Measurements from ENCODE around the gene SLC25A24.
"Not testable (repeated sequence)": the region's sequence is repeated elsewhere in the genome, so short reads cannot be mapped to it uniquely, and the experiment has no call there.

SLC25A24 gene

DNA sequence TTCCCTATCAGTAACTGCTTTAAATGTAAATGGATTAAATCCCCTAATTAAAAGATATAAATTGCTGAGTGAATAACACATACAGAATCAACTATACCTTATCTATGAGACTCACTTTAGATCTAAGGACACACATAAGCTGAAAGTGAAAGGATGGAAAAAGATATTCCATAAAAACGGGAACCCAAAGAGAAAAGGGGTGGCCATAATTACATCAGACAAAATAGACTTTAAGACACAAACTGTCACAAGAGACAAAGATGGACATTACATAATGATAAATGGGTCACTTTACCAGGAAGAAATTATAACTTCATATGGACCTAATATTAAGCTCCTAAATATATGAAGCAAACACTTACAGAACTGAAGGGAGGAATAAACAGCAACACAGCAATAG, 59.2 kb downstream of the SLC25A24 start:
- peaks cover 65% of the 10 kb centered on the region for H3K36me3 ChIP-seq (ENCODE audit: insufficient read depth, insufficient read length, low read length)
- no peak overlapping the region for H3K9ac ChIP-seq (ENCODE audit: insufficient read length, low read depth)
- no peak overlapping the region for H3K4me3 ChIP-seq (ENCODE audit: insufficient read length, low read depth)

DNA sequence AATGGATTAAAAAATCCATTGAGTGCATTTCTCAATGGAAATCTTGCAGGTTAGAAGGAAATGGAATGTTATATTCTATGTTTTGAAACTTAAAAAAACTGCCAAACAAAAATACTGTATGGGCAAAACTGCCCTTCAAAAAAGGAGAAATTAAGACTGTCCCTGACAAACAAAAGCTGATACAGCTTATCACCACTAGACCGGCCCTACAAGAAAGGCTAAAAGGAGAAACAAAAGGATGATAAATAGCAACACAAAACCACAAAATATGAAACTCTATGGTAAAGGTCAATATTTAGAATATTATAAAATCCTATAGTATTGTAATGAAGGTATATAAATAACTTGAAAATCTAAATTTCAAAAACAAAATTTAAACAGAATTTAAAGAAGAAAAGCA, 60.0 kb downstream of the SLC25A24 start:
- Histone ChIP-seq H3K9me3 (ENCODE audit: insufficient read depth, low read length) (no peaks in the 10 kb centered on the region), H3K36me3 (ENCODE audit: insufficient read depth, insufficient read length, low read length) (peaks cover 72% of the 10 kb centered on the region), H3K4me1 (ENCODE audit: insufficient read depth, insufficient read length) (no peaks in the 10 kb centered on the region), H3K9ac (ENCODE audit: insufficient read length, low read depth) (no peak overlapping the region), H3K4me3 (ENCODE audit: insufficient read length, low read depth) (no peak overlapping the region), H3K27me3 (ENCODE audit: insufficient read depth, insufficient read length) (no peaks in the 10 kb centered on the region)
- DNase-seq (ENCODE audit: low read depth, low spot score), result no peak
- TF ChIP-seq ZNF274 (IDR thresholded peaks at IDR 0.05; ENCODE audit: low read depth, low read length), result no peak
- TF ChIP-seq SUZ12 (IDR thresholded peaks at IDR 0.05; ENCODE audit: extremely low read depth, insufficient read depth, insufficient read length), result no peak

More for the DNA sequence above, 59.2 kb downstream of the SLC25A24 start:
- no peak for DNase-seq (ENCODE audit: low read depth, low spot score)
- no peaks in the 10 kb centered on the region for H3K9me3 ChIP-seq (ENCODE audit: insufficient read depth, low read length)
- no peaks in the 10 kb centered on the region for H3K4me1 ChIP-seq (ENCODE audit: insufficient read depth, insufficient read length)
- H3K27me3 ChIP-seq (ENCODE audit: insufficient read depth, insufficient read length), result no peaks in the 10 kb centered on the region
- TF ChIP-seq YY1 (IDR thresholded peaks at IDR 0.05; ENCODE audit: insufficient read depth, insufficient read length) (no peak), SUZ12 (IDR thresholded peaks at IDR 0.05; ENCODE audit: extremely low read depth, insufficient read depth, insufficient read length) (no peak)

GRCh38 chr1:108139555-108139954, 60.6 kb downstream of the SLC25A24 start:
- DNase-seq (ENCODE audit: low read depth, low spot score); H3K27me3 ChIP-seq (ENCODE audit: insufficient read depth, insufficient read length); H3K9ac ChIP-seq (ENCODE audit: insufficient read length, low read depth); H3K4me1 ChIP-seq (ENCODE audit: insufficient read depth, insufficient read length); H3K9me3 ChIP-seq (ENCODE audit: insufficient read depth, low read length); H3K4me3 ChIP-seq (ENCODE audit: insufficient read length, low read depth): not testable (repeated sequence)
- H3K36me3 ChIP-seq (ENCODE audit: insufficient read depth, insufficient read length, low read length), result peaks cover 78% of the 10 kb centered on the region

DNA sequence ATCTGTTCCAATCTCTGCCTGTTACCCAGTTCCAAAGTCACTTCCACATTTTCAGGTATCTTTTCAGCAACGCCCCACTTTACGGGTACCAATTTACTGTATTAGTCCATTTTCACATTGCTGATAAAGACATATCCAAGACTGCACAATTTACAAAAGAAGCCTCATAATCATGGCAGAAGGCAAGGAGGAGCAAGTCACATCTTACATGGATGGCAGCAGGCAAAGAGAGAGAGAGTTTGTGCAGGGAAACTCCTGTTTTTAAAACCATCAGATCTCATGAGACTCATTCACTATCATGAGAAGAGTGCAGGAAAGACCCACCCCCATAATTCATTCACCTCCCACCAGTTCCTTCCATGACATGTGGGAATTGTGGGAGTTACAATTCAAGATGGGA, 67.0 kb downstream of the SLC25A24 start:
- not testable (repeated sequence) for H3K9ac ChIP-seq (ENCODE audit: insufficient read length, low read depth); H3K4me1 ChIP-seq (ENCODE audit: insufficient read depth, insufficient read length); DNase-seq (ENCODE audit: low read depth, low spot score); H3K27me3 ChIP-seq (ENCODE audit: insufficient read depth, insufficient read length); H3K4me3 ChIP-seq (ENCODE audit: insufficient read length, low read depth)
- Histone ChIP-seq H3K9me3 (ENCODE audit: insufficient read depth, low read length) (peaks cover 26% of the 10 kb centered on the region), H3K36me3 (ENCODE audit: insufficient read depth, insufficient read length, low read length) (peaks cover 51% of the 10 kb centered on the region)

GRCh38 chr1:108132367-108132766, 67.8 kb downstream of the SLC25A24 start:
- peaks cover 26% of the 10 kb centered on the region for H3K9me3 ChIP-seq (ENCODE audit: insufficient read depth, low read length)
- DNase-seq (ENCODE audit: low read depth, low spot score); H3K9ac ChIP-seq (ENCODE audit: insufficient read length, low read depth); H3K4me1 ChIP-seq (ENCODE audit: insufficient read depth, insufficient read length); H3K4me3 ChIP-seq (ENCODE audit: insufficient read length, low read depth); H3K27me3 ChIP-seq (ENCODE audit: insufficient read depth, insufficient read length): not testable (repeated sequence)
- peaks cover 43% of the 10 kb centered on the region for H3K36me3 ChIP-seq (ENCODE audit: insufficient read depth, insufficient read length, low read length)

DNA sequence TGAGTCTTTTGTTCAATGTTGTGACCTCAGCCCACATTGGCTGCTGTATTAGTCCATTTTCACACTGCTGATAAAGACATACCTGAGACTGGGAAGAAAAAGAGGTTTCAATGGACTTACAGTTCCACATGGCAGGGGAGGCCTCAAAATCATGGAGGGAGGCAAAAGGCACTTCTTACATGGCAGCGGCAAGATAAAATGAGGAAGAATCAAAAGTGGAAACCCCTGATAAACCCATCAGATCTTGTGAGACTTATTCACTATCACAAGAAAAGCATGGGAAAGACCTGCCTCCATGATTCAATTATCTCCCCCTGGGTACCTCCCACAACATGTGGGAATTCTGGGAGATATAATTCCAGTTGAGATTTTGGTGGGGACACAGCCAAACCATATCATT, 68.9 kb downstream of the SLC25A24 start:
- H3K4me3 ChIP-seq (ENCODE audit: insufficient read length, low read depth); H3K4me1 ChIP-seq (ENCODE audit: insufficient read depth, insufficient read length); H3K27me3 ChIP-seq (ENCODE audit: insufficient read depth, insufficient read length); DNase-seq (ENCODE audit: low read depth, low spot score); H3K9ac ChIP-seq (ENCODE audit: insufficient read length, low read depth): not testable (repeated sequence)
- Histone ChIP-seq H3K36me3 (ENCODE audit: insufficient read depth, insufficient read length, low read length) (peaks cover 32% of the 10 kb centered on the region), H3K9me3 (ENCODE audit: insufficient read depth, low read length) (peaks cover 26% of the 10 kb centered on the region)

DNA sequence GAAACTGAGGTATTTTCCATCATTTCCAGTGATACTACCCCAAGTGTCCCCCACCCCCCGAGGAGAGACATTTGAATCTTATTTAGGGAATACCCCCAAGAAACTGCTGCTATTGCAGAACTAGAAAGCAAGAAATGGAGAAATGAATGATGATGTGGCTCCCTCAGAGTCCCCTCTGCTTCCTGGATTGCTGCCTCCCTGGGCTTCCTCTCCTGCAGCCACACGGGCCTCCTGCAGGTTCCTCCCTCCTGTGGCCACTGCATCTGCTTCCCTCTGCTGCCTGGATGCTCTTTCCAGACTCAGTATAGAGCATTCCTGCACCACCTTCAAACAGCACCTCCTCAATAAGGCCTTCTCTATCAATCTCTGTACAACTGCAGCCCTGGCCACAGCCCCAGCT, 69.3 kb downstream of the SLC25A24 start:
- Histone ChIP-seq H3K4me1 (ENCODE audit: insufficient read depth, insufficient read length) (no peaks in the 10 kb centered on the region), H3K4me3 (ENCODE audit: insufficient read length, low read depth) (no peak overlapping the region), H3K36me3 (ENCODE audit: insufficient read depth, insufficient read length, low read length) (peaks cover 27% of the 10 kb centered on the region), H3K9me3 (ENCODE audit: insufficient read depth, low read length) (peaks cover 26% of the 10 kb centered on the region), H3K9ac (ENCODE audit: insufficient read length, low read depth) (no peak overlapping the region), H3K27me3 (ENCODE audit: insufficient read depth, insufficient read length) (no peaks in the 10 kb centered on the region)
- DNase-seq (ENCODE audit: low read depth, low spot score), result no peak
- TF ChIP-seq ZNF274 (IDR thresholded peaks at IDR 0.05; ENCODE audit: low read depth, low read length) (no peak), SUZ12 (IDR thresholded peaks at IDR 0.05; ENCODE audit: extremely low read depth, insufficient read depth, insufficient read length) (no peak), YY1 (IDR thresholded peaks at IDR 0.05; ENCODE audit: insufficient read depth, insufficient read length) (no peak)

- TF ChIP-seq SUZ12 (IDR thresholded peaks at IDR 0.05; ENCODE audit: extremely low read depth, insufficient read depth, insufficient read length) (no peak), ZNF274 (IDR thresholded peaks at IDR 0.05; ENCODE audit: low read depth, low read length) (no peak), YY1 (IDR thresholded peaks at IDR 0.05; ENCODE audit: insufficient read depth, insufficient read length) (no peak)
- H3K4me3 ChIP-seq (ENCODE audit: insufficient read length, low read depth), result no peak overlapping the region
- H3K27me3 ChIP-seq (ENCODE audit: insufficient read depth, insufficient read length), result no peaks in the 10 kb centered on the region
- peaks cover 26% of the 10 kb centered on the region for H3K9me3 ChIP-seq (ENCODE audit: insufficient read depth, low read length)
- no peaks in the 10 kb centered on the region for H3K4me1 ChIP-seq (ENCODE audit: insufficient read depth, insufficient read length)
- peaks cover 19% of the 10 kb centered on the region for H3K36me3 ChIP-seq (ENCODE audit: insufficient read depth, insufficient read length, low read length)
- no peak for DNase-seq (ENCODE audit: low read depth, low spot score)
- no peak overlapping the region for H3K9ac ChIP-seq (ENCODE audit: insufficient read length, low read depth)
Observed at GRCh38 chr1:108129999-108130398, 70.1 kb downstream of the SLC25A24 start.

All from NT2/D1 (cell line).